ENCODE results near the gene PDE4B. TPM values are rescaled to one million over a fixed set of nuclear protein-coding genes. Genes with fewer than 3 reads are reported as not detected.

PDE4B gene
- total RNA-seq, 1 donor from 2014 or later, result 7.6 TPM

GRCh38 chr1:65791396-65791795 is 1.3 kb upstream of the PDE4B start:
- Histone ChIP-seq H3K4me2 (ENCODE audit: low read length) (peak overlapping the region; percentile 98), H3K4me3 (ENCODE audit: insufficient read depth, low read depth, low read length) (no peak overlapping the region), H3K27ac (ENCODE audit: low read depth, low read length) (no peak overlapping the region), H3K4me1 (ENCODE audit: insufficient read depth, low read length) (peaks cover 8% of the 10 kb centered on the region), H3K79me2 (ENCODE audit: insufficient read depth, low read length) (no peaks in the 10 kb centered on the region), H3K36me3 (ENCODE audit: insufficient read depth, low read length) (no peaks in the 10 kb centered on the region), H2AFZ (ENCODE audit: low read depth, low read length) (no peak overlapping the region), H4K20me1 (ENCODE audit: insufficient read depth, low read length) (no peaks in the 10 kb centered on the region), H3K9ac (ENCODE audit: low read length) (no peak overlapping the region), H3K27me3 (ENCODE audit: insufficient read depth, low read length) (peaks cover 17% of the 10 kb centered on the region), H3K9me3 (ENCODE audit: insufficient read depth, low read depth, low read length) (no peaks in the 10 kb centered on the region)
- DNase-seq (ENCODE audit: low read depth), result no peak
- peak overlapping the region; percentile 5 for H3K27ac Mint-ChIP-seq (ENCODE audit: unreplicated experiment)
- peaks cover 9% of the 10 kb centered on the region for H3K4me1 Mint-ChIP-seq (ENCODE audit: low read depth, unreplicated experiment)
- FAIRE-seq, result no peak
- TF ChIP-seq EZH2 (IDR thresholded peaks at IDR 0.05; ENCODE audit: insufficient read depth, low read length) (no peak), CTCF (IDR thresholded peaks at IDR 0.05; ENCODE audit: insufficient read depth, low read depth, low read length) (no peak)
- peaks cover 2% of the 10 kb centered on the region for H3K36me3 Mint-ChIP-seq (ENCODE audit: low read depth, unreplicated experiment)
- peaks cover 27% of the 10 kb centered on the region for H3K27me3 Mint-ChIP-seq (ENCODE audit: low read depth, unreplicated experiment)
- H3K4me3 Mint-ChIP-seq (ENCODE audit: unreplicated experiment), result peak overlapping the region; percentile 4
- H3K9me3 Mint-ChIP-seq (ENCODE audit: unreplicated experiment), result peaks cover 4% of the 10 kb centered on the region

- H3K27me3 Mint-ChIP-seq (ENCODE audit: low read depth, unreplicated experiment), result peaks cover 27% of the 10 kb centered on the region
- FAIRE-seq (no peak), DNase-seq (ENCODE audit: low read depth) (peak; percentile 23)
- peaks cover 4% of the 10 kb centered on the region for H3K9me3 Mint-ChIP-seq (ENCODE audit: unreplicated experiment)
- Histone ChIP-seq H2AFZ (ENCODE audit: low read depth, low read length) (peak overlapping the region; percentile 88), H3K27me3 (ENCODE audit: insufficient read depth, low read length) (peaks cover 17% of the 10 kb centered on the region), H3K4me1 (ENCODE audit: insufficient read depth, low read length) (peaks cover 8% of the 10 kb centered on the region), H3K9ac (ENCODE audit: low read length) (peak overlapping the region; percentile 43), H3K27ac (ENCODE audit: low read depth, low read length) (no peak overlapping the region), H3K9me3 (ENCODE audit: insufficient read depth, low read depth, low read length) (no peaks in the 10 kb centered on the region), H3K36me3 (ENCODE audit: insufficient read depth, low read length) (no peaks in the 10 kb centered on the region), H3K4me2 (ENCODE audit: low read length) (peak overlapping the region; percentile 98), H4K20me1 (ENCODE audit: insufficient read depth, low read length) (no peaks in the 10 kb centered on the region), H3K4me3 (ENCODE audit: insufficient read depth, low read depth, low read length) (peak overlapping the region; percentile 68), H3K79me2 (ENCODE audit: insufficient read depth, low read length) (no peaks in the 10 kb centered on the region)
- peak overlapping the region; percentile 92 for H3K4me3 Mint-ChIP-seq (ENCODE audit: unreplicated experiment)
- peaks cover 9% of the 10 kb centered on the region for H3K4me1 Mint-ChIP-seq (ENCODE audit: low read depth, unreplicated experiment)
- peaks cover 2% of the 10 kb centered on the region for H3K36me3 Mint-ChIP-seq (ENCODE audit: low read depth, unreplicated experiment)
- peak overlapping the region; percentile 66 for H3K27ac Mint-ChIP-seq (ENCODE audit: unreplicated experiment)
- TF ChIP-seq CTCF (IDR thresholded peaks at IDR 0.05; ENCODE audit: insufficient read depth, low read depth, low read length) (no peak), EZH2 (IDR thresholded peaks at IDR 0.05; ENCODE audit: insufficient read depth, low read length) (peak; percentile 11)
These were observed 660 bp upstream of the PDE4B start for GRCh38 chr1:65791801-65792668.

DNA sequence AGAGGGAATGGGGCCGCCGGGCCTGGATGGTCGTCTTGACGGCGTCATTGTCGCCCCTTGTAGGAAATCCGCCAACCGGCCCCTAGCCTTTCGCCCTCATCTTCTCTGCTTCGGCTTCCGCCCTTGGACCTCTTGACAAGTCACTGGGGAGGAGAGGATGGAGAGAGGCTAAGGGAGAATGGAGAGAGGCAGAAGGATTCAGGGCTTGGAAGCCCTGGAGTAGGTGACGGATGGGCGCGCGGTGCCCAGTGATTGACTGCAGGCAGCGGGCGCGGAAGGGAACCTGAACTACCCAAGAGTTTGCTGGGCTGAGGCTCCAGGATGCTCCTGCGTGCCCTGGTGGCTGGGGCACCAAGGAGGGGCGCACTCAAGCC is 651 bp downstream of the PDE4B start:
- FAIRE-seq, result no peak
- H3K9me3 Mint-ChIP-seq (ENCODE audit: unreplicated experiment), result peaks cover 4% of the 10 kb centered on the region
- Histone ChIP-seq H3K9me3 (ENCODE audit: insufficient read depth, low read depth, low read length) (no peaks in the 10 kb centered on the region), H3K27me3 (ENCODE audit: insufficient read depth, low read length) (peaks cover 17% of the 10 kb centered on the region), H3K9ac (ENCODE audit: low read length) (peak overlapping the region; percentile 43), H3K79me2 (ENCODE audit: insufficient read depth, low read length) (no peaks in the 10 kb centered on the region), H3K4me2 (ENCODE audit: low read length) (peak overlapping the region; percentile 98), H2AFZ (ENCODE audit: low read depth, low read length) (peak overlapping the region; percentile 88), H4K20me1 (ENCODE audit: insufficient read depth, low read length) (no peaks in the 10 kb centered on the region), H3K36me3 (ENCODE audit: insufficient read depth, low read length) (no peaks in the 10 kb centered on the region), H3K27ac (ENCODE audit: low read depth, low read length) (no peak overlapping the region), H3K4me1 (ENCODE audit: insufficient read depth, low read length) (peaks cover 8% of the 10 kb centered on the region), H3K4me3 (ENCODE audit: insufficient read depth, low read depth, low read length) (peak overlapping the region; percentile 68)
- H3K4me3 Mint-ChIP-seq (ENCODE audit: unreplicated experiment), result peak overlapping the region; percentile 88
- no peak overlapping the region for H3K27ac Mint-ChIP-seq (ENCODE audit: unreplicated experiment)
- H3K27me3 Mint-ChIP-seq (ENCODE audit: low read depth, unreplicated experiment), result peaks cover 27% of the 10 kb centered on the region
- TF ChIP-seq CTCF (IDR thresholded peaks at IDR 0.05; ENCODE audit: insufficient read depth, low read depth, low read length) (no peak), EZH2 (IDR thresholded peaks at IDR 0.05; ENCODE audit: insufficient read depth, low read length) (no peak)
- DNase-seq (ENCODE audit: low read depth), result peak; percentile 7
- peaks cover 9% of the 10 kb centered on the region for H3K4me1 Mint-ChIP-seq (ENCODE audit: low read depth, unreplicated experiment)
- H3K36me3 Mint-ChIP-seq (ENCODE audit: low read depth, unreplicated experiment), result peaks cover 2% of the 10 kb centered on the region
